SK-N-SH (cell line): ENCODE data around the gene PLXNA4. TPM values are rescaled to one million over a fixed set of nuclear protein-coding genes. Genes with fewer than 3 reads are reported as not detected.

Experiments used
- CTCF ChIA-PET: fragments of 300-600, 350-600 bp; formaldehyde crosslinking; extraction: SDS; loops from one replicate; lab custom pipeline; 2021; lab: Yijun Ruan, JAX
- POLR2A ChIA-PET: fragments of 350-600 bp; sonication (Branson Sonifier 250); formaldehyde crosslinking; extraction: SDS; loops from one replicate; lab custom pipeline; 2020; ENCODE audit warnings: antibody characterized with exemption, inconsistent platforms; lab: Yijun Ruan, JAX
- DNase-seq: peaks from one replicate; pipeline ENCODE4 v3.0.0; 2012
- H2AFZ ChIP-seq: fragments of 200-600 bp; sonication (generic); 2 replicates; pipeline ENCODE4 v1.8.1; 2016; ENCODE audit warnings: antibody characterized with exemption, mild to moderate bottlenecking, low read depth
- H3F3A ChIP-seq: fragments of 200-600 bp; sonication (generic); replicated peaks from 2 replicates; pipeline ENCODE3; 2016; ENCODE audit warnings: antibody characterized with exemption, mild to moderate bottlenecking; ENCODE audit not compliant: insufficient read depth
- H3K27ac ChIP-seq, 2 experiments: fragments of 200-500 bp in 1 of 2; fragments of 200-600 bp in 1 of 2; sonication (Bioruptor generic) in 1 of 2; sonication (generic), shearing (Covaris generic) in 1 of 2; 2 replicates each; pipeline versions ENCODE4 v1.5.1 to v1.6.1; 2014 to 2016; ENCODE audit warnings: low read depth in 2 of 2, inconsistent platforms in 1 of 2, low read length in 1 of 2, mild to moderate bottlenecking in 1 of 2, mixed read lengths in 1 of 2
- H3K27me3 ChIP-seq: fragments of 200-600 bp; sonication (generic), shearing (Covaris generic); 2 replicates; pipeline ENCODE4 v1.6.1; 2016; ENCODE audit warnings: mixed run types; ENCODE audit not compliant: insufficient read depth
- H3K36me3 ChIP-seq, 2 experiments: fragments of 200-500 bp in 1 of 2; fragments of 200-600 bp in 1 of 2; sonication (Bioruptor generic) in 1 of 2; sonication (generic) in 1 of 2; replicated peaks in 1 of 2; 2 replicates each; pipeline versions ENCODE3 to v1.5.1; 2014 to 2016; ENCODE audit warnings: low read length in 1 of 2, mild to moderate bottlenecking in 1 of 2; ENCODE audit not compliant: insufficient read depth in 2 of 2, control insufficient read depth in 1 of 2
- H3K4me1 ChIP-seq, 2 experiments: fragments of 200-500 bp in 1 of 2; fragments of 200-600 bp in 1 of 2; sonication (Bioruptor generic) in 1 of 2; sonication (generic), shearing (Covaris generic) in 1 of 2; 2 replicates each; pipeline versions ENCODE4 v1.5.1 to v1.6.1; 2014 to 2016; ENCODE audit warnings: low read depth in 1 of 2, low read length in 1 of 2, mixed run types in 1 of 2; ENCODE audit not compliant: insufficient read depth in 2 of 2, control insufficient read depth in 1 of 2
- H3K4me2 ChIP-seq: fragments of 200-600 bp; sonication (generic), shearing (Covaris generic); 2 replicates; pipeline ENCODE4 v1.6.1; 2017; ENCODE audit warnings: mixed run types
- H3K4me3 ChIP-seq, 2 experiments: fragments of 200-500 bp in 1 of 2; fragments of 200-600 bp in 1 of 2; sonication (Bioruptor generic) in 1 of 2; sonication (generic), shearing (Covaris generic) in 1 of 2; 2 replicates each; pipeline versions ENCODE4 v1.5.1 to v1.8.1; 2014 to 2016; ENCODE audit warnings: low read depth in 2 of 2, inconsistent platforms in 1 of 2, low read length in 1 of 2, mild to moderate bottlenecking in 1 of 2, mixed read lengths in 1 of 2, moderate library complexity in 1 of 2
- H3K79me2 ChIP-seq: fragments of 200-600 bp; sonication (generic); 2 replicates; pipeline ENCODE4 v1.8.1; 2017; ENCODE audit warnings: mild to moderate bottlenecking; ENCODE audit not compliant: insufficient read depth
- H3K9ac ChIP-seq: fragments of 200-600 bp; sonication (generic); 2 replicates; pipeline ENCODE4 v1.6.1; 2017; ENCODE audit warnings: mixed run types
- H3K9me2 ChIP-seq: fragments of 200-600 bp; sonication (generic); 2 replicates; pipeline ENCODE4 v1.6.1; 2017; ENCODE audit warnings: mixed run types
- H3K9me3 ChIP-seq: fragments of 200-600 bp; sonication (generic); 2 replicates; pipeline ENCODE4 v1.6.1; 2017; ENCODE audit warnings: mixed run types, mild to moderate bottlenecking, moderate library complexity
- H4K20me1 ChIP-seq: fragments of 200-600 bp; sonication (generic); 2 replicates; pipeline ENCODE4 v1.6.1; 2017; ENCODE audit warnings: mild to moderate bottlenecking, mixed run types; ENCODE audit not compliant: insufficient read depth
- GATA2 ChIP-seq: sonication (generic); formaldehyde crosslinking; IDR thresholded peaks from 2 replicates; pipeline ENCODE4 v1.5.0; 2020; ENCODE audit warnings: mild to moderate bottlenecking, missing genetic modification reagents
- IRF3 ChIP-seq: fragments of 150-350 bp; IDR thresholded peaks from 2 replicates; pipeline ENCODE4 v1.6.1; 2016; ENCODE audit warnings: mild to moderate bottlenecking, low read depth, low read length
- JUND ChIP-seq: IDR thresholded peaks from 2 replicates; pipeline ENCODE4 v1.4.0; 2012
- MEF2A ChIP-seq: IDR thresholded peaks from 2 replicates; pipeline ENCODE4 v1.4.0; 2012; ENCODE audit warnings: low read depth, borderline replicate concordance
- NRF1 ChIP-seq: IDR thresholded peaks from 2 replicates; pipeline ENCODE4 v1.6.1; 2012; ENCODE audit warnings: low read depth, mild to moderate bottlenecking, low read length
- RCOR1 ChIP-seq: fragments of 150-350 bp; IDR thresholded peaks from 2 replicates; pipeline ENCODE4 v1.6.1; 2017; ENCODE audit warnings: antibody characterized with exemption, low read length
- RXRA ChIP-seq: IDR thresholded peaks from 2 replicates; pipeline ENCODE4 v1.4.0; 2012; ENCODE audit warnings: low read depth, mild to moderate bottlenecking, borderline replicate concordance
- WGBS: methylation state at CpG from one replicate; pipeline ENCODE4 v1.1.6; 2017; ENCODE audit warnings: low lambda C conversion rate; 5-methylcytosine and 5-hydroxymethylcytosine counted together
- polyA plus RNA-seq, 3 experiments: library from polyadenylated mRNA; depleted of rRNA; stranded (reverse); fragments of >200 nt; gene quantifications; 2 replicates each; pipeline ENCODE4 v1.2.3, GENCODE V29; 2012
- TF ChIP-seq, protein P1 (sequence below): IDR thresholded peaks from 2 replicates; pipeline ENCODE4; 2012
- TF ChIP-seq, protein P2 (sequence below): fragments of 200-600 bp; sonication (generic); IDR thresholded peaks from 2 replicates; pipeline ENCODE4 v1.6.1; 2017; ENCODE audit warnings: antibody characterized with exemption, mild to moderate bottlenecking, moderate library complexity
- TF ChIP-seq, protein P3 (sequence below): IDR thresholded peaks from 2 replicates; pipeline ENCODE4 v1.4.0; 2012; ENCODE audit warnings: low read depth

The PLXNA4 gene
- polyA plus RNA-seq, 1 of the 3 experiments (the other 2 are of a cell fraction): 2.4 TPM

DNA sequence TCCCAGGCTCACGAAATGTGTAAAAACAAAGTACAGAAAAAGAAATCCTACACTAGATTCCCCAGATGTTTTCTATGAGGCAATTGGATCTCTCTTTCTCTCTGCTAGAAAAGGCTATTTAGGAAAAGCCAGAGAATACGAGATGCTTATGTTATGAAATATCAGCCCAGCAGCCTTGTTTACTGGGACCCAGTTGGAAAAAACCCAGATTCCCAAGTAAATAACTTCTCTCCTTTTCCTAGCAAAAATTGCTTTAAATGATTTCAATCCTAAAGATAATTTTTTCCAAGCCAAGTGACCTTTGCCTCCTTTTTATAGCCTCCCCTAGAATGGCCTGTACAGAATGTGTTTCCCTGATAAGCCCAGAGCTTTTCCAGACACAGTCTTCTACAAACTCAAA is 199.3 kb downstream of the PLXNA4 start:
- POLR2A ChIA-PET: no interaction called here
- WGBS: 48% methylated on average over 2 of the region's 2 CpGs
- no peak overlapping the region for H2AFZ ChIP-seq
- H3K4me1 ChIP-seq: peaks cover 0 to 39% of the 10 kb centered on the region in 2 experiments; a peak in 2 of 4 replicates
- H3F3A ChIP-seq: no peaks in the 10 kb centered on the region
- no peaks in the 10 kb centered on the region for H3K27me3 ChIP-seq
- DNase-seq: peak; percentile 41
- CTCF ChIA-PET: interaction anchor here (1.8 kb wide), 1 partner anchor 204 kb away, joined by 6 read pairs; no protein-coding TSS in a partner anchor
- H3K9me2 ChIP-seq: no peaks in the 10 kb centered on the region
- no peak overlapping the region for H3K9ac ChIP-seq
- H3K79me2 ChIP-seq: no peaks in the 10 kb centered on the region
- H3K27ac ChIP-seq: peak overlapping the region in 1 of 2 experiments; percentile 67; a peak in 2 of 4 replicates
- no peaks in the 10 kb centered on the region for H4K20me1 ChIP-seq
- H3K36me3 ChIP-seq: no peaks in the 10 kb centered on the region
- no peak overlapping the region for H3K4me3 ChIP-seq
- no peak overlapping the region for H3K4me2 ChIP-seq
- TF ChIP-seq RCOR1 (peak; percentile 29; the same call in 1 of the 2 replicates), GATA2 (CRISPR knock-in tag) (no peak; the same call in 1 of the 2 replicates), MEF2A (no peak), RXRA (no peak)
- TF ChIP-seq, protein P1, sequence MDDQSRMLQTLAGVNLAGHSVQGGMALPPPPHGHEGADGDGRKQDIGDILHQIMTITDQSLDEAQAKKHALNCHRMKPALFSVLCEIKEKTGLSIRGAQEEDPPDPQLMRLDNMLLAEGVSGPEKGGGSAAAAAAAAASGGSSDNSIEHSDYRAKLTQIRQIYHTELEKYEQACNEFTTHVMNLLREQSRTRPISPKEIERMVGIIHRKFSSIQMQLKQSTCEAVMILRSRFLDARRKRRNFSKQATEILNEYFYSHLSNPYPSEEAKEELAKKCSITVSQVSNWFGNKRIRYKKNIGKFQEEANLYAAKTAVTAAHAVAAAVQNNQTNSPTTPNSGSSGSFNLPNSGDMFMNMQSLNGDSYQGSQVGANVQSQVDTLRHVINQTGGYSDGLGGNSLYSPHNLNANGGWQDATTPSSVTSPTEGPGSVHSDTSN: no peak
- TF ChIP-seq, protein P2, sequence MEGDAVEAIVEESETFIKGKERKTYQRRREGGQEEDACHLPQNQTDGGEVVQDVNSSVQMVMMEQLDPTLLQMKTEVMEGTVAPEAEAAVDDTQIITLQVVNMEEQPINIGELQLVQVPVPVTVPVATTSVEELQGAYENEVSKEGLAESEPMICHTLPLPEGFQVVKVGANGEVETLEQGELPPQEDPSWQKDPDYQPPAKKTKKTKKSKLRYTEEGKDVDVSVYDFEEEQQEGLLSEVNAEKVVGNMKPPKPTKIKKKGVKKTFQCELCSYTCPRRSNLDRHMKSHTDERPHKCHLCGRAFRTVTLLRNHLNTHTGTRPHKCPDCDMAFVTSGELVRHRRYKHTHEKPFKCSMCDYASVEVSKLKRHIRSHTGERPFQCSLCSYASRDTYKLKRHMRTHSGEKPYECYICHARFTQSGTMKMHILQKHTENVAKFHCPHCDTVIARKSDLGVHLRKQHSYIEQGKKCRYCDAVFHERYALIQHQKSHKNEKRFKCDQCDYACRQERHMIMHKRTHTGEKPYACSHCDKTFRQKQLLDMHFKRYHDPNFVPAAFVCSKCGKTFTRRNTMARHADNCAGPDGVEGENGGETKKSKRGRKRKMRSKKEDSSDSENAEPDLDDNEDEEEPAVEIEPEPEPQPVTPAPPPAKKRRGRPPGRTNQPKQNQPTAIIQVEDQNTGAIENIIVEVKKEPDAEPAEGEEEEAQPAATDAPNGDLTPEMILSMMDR: no peak
- TF ChIP-seq, all 33 proteins: peak for 1
- no peaks in the 10 kb centered on the region for H3K9me3 ChIP-seq

- no peaks in the 10 kb centered on the region for H4K20me1 ChIP-seq
- H3K4me2 ChIP-seq: no peak overlapping the region
- no peaks in the 10 kb centered on the region for H3K27me3 ChIP-seq
- H3K9me3 ChIP-seq: no peaks in the 10 kb centered on the region
- H2AFZ ChIP-seq: no peak overlapping the region
- no peaks in the 10 kb centered on the region for H3F3A ChIP-seq
- no peaks in the 10 kb centered on the region for H3K9me2 ChIP-seq
- POLR2A ChIA-PET: no interaction called here
- peaks cover 0 to 34% of the 10 kb centered on the region in 2 experiments; a peak in 2 of 4 replicates for H3K4me1 ChIP-seq
- TF ChIP-seq IRF3 (no peak), NRF1 (no peak), RXRA (no peak), JUND (no peak)
- TF ChIP-seq, protein P3, sequence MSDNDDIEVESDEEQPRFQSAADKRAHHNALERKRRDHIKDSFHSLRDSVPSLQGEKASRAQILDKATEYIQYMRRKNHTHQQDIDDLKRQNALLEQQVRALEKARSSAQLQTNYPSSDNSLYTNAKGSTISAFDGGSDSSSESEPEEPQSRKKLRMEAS: no peak
- TF ChIP-seq, all 33 proteins: peak for 0
- no peak for DNase-seq
- Histone ChIP-seq H3K9ac (no peak overlapping the region), H3K4me3 (no peak overlapping the region), H3K27ac (peak overlapping the region in 1 of 2 experiments; percentile 67; a peak in 1 of 4 replicates), H3K36me3 (no peaks in the 10 kb centered on the region), H3K79me2 (no peaks in the 10 kb centered on the region)
- WGBS: 69% methylated on average over 5 of the region's 5 CpGs
- CTCF ChIA-PET: interaction anchor here (1.1 to 3.0 kb wide), 4 partner anchors 10 to 204 kb away, joined by 3 to 13 read pairs (median 4); no protein-coding TSS in a partner anchor
Measured at GRCh38 chr7:132376361-132377013, 199.8 kb downstream of the PLXNA4 start.
